Measurements from ENCODE around the gene MAP3K5. TPM values are rescaled to one million over a fixed set of nuclear protein-coding genes. Genes with fewer than 3 reads are reported as not detected.

Gene MAP3K5
- total and polyA plus RNA-seq, 9 of the 15 experiments (the other 6 are each of a cell fraction or from before 2014, with no cell fraction given): 2.2 to 13.0 (median 9.9) TPM

DNA sequence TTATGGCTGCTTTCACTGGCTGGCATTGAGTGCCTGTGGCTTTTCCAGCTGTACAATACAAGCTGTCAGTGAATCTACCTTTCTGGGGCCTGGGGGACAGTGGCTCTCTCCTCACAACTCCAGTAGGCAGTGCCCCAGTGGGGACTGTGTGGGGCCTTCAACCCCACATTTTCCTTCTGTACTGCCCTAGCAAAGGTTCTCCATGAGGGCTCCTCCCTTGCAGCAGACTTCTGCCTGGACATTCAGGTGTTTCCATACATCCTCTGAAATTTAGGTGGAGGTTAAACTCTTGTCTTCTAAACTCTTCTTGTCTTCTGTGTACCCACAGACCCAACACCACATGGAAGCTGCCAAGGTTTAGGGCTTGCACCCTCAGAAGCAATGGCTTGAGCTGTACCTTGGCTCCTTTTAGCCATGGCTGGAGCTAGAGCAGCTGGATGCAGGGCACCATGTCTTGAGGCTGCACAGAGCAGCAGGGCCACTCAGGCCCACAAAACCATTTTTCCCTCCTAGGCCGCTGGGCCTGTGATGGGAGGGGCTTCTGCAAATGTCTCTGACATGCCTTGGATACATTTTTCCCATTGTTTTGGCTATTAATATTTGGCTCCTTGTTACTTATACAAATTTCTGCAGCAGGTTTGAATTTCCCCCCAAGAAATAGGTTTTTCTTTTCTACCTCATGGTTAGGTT is 39.7 kb upstream of the MAP3K5 start:
- no peaks in the 10 kb centered on the region for H3K27me3 ChIP-seq (ENCODE audit: control insufficient read depth in 2 of 2, insufficient read depth in 2 of 2, low read length in 2 of 2)
- H3K36me3 ChIP-seq (ENCODE audit: control insufficient read depth, insufficient read depth, low read length): peaks cover 7% of the 10 kb centered on the region; the same call in 2 of the 3 replicates
- BruUV-seq (replicated peaks): no TSS peak
- WGBS (ENCODE audit: insufficient coverage, low coverage, missing lambda C conversion rate): 69% methylated on average over 1 of the region's 1 CpG
- intact Hi-C loops (cut with micrococcal nuclease): no loop called here
- peaks cover 11% of the 10 kb centered on the region; the same call in 1 of the 2 replicates for H3K9me3 ChIP-seq (replicated peaks; ENCODE audit: control insufficient read depth, insufficient read depth, low read depth, low read length)
- H2AFZ ChIP-seq (ENCODE audit: low read depth, low read length): no peak overlapping the region
- no peak for FAIRE-seq
- CTCF ChIA-PET (ENCODE audit: low intra/inter-chr PET ratio): no interaction called here
- no peaks in the 10 kb centered on the region for H3K4me1 ChIP-seq (replicated peaks in 1 of 2; ENCODE audit: control insufficient read depth in 2 of 2, insufficient read depth in 2 of 2, low read length in 2 of 2)
- no peak overlapping the region for H3K9ac ChIP-seq (ENCODE audit: insufficient read depth in 1 of 2, low read depth in 2 of 2, low read length in 2 of 2)
- H3K4me2 ChIP-seq (ENCODE audit: insufficient read depth, low read length): no peak overlapping the region
- DNase-seq (ENCODE audit: extremely low read depth in 1 of 4, low spot score in 3 of 4): peak in 1 of 4 experiments; percentile 22
- no peak for ATAC-seq
- no peaks in the 10 kb centered on the region for H4K20me1 ChIP-seq (replicated peaks; ENCODE audit: control insufficient read depth, insufficient read depth, low read length)
- in situ Hi-C loops (cut with MboI): loop anchor here (25.0 kb wide), 1 partner anchor 805 kb away; no protein-coding TSS in a partner anchor
- no peak overlapping the region for H3K27ac ChIP-seq (ENCODE audit: extremely low read depth, low read depth, low read length)
- no peaks in the 10 kb centered on the region for H3K9me1 ChIP-seq (ENCODE audit: control insufficient read depth, insufficient read depth, low read length)
- POLR2A ChIA-PET: interaction anchor here (0.6 kb wide), 1 partner anchor 667 kb away, joined by 3 read pairs; no protein-coding TSS in a partner anchor
- no peaks in the 10 kb centered on the region for H3K79me2 ChIP-seq (ENCODE audit: control insufficient read depth, insufficient read depth, low read length)
- no peak overlapping the region for H3K4me3 ChIP-seq
- TF ChIP-seq NFYB (IDR thresholded peaks at IDR 0.05; ENCODE audit: extremely low read depth, insufficient read length) (no peak), TRIM24 (IDR thresholded peaks at IDR 0.05) (0 out of 4 replicates have a peak, but pooled peaks of 1 of the 2 experiments have one; percentile 15), ZNF699 (CRISPR knock-in tag; IDR thresholded peaks at IDR 0.05; ENCODE audit: insufficient replicate concordance) (no peak), NEUROD1 (IDR thresholded peaks at IDR 0.05; ENCODE audit: borderline replicate concordance, low read depth, low read length, partially characterized antibody) (no peak), ZNF143 (CRISPR knock-in tag; IDR thresholded peaks at IDR 0.05) (no peak), MCM2 (IDR thresholded peaks at IDR 0.05; ENCODE audit: low read depth) (no peak), TRIM28 (IDR thresholded peaks at IDR 0.05) (peak; percentile 90), ASH1L (IDR thresholded peaks at IDR 0.05; ENCODE audit: borderline replicate concordance, low read depth, partially characterized antibody) (no peak), SOX6 (IDR thresholded peaks at IDR 0.05) (no peak), PML (IDR thresholded peaks at IDR 0.05; ENCODE audit: low read length) (no peak), ZNF224 (CRISPR knock-in tag; IDR thresholded peaks at IDR 0.05) (peak; percentile 21; the same call in 1 of the 2 replicates), BDP1 (IDR thresholded peaks at IDR 0.05; ENCODE audit: insufficient read depth, insufficient read length) (no peak), POLR2G (IDR thresholded peaks at IDR 0.05; ENCODE audit: low read depth, low read length) (no peak), POU5F1 (IDR thresholded peaks at IDR 0.05; ENCODE audit: borderline replicate concordance, low read depth, low read length, partially characterized antibody) (no peak), ELF4 (CRISPR knock-in tag; IDR thresholded peaks at IDR 0.05) (no peak)
- TF ChIP-seq, protein P1, sequence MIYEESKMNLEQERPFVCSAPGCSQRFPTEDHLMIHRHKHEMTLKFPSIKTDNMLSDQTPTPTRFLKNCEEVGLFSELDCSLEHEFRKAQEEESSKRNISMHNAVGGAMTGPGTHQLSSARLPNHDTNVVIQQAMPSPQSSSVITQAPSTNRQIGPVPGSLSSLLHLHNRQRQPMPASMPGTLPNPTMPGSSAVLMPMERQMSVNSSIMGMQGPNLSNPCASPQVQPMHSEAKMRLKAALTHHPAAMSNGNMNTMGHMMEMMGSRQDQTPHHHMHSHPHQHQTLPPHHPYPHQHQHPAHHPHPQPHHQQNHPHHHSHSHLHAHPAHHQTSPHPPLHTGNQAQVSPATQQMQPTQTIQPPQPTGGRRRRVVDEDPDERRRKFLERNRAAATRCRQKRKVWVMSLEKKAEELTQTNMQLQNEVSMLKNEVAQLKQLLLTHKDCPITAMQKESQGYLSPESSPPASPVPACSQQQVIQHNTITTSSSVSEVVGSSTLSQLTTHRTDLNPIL (CRISPR knock-in tag; IDR thresholded peaks at IDR 0.05): no peak
- TF ChIP-seq, protein P2, sequence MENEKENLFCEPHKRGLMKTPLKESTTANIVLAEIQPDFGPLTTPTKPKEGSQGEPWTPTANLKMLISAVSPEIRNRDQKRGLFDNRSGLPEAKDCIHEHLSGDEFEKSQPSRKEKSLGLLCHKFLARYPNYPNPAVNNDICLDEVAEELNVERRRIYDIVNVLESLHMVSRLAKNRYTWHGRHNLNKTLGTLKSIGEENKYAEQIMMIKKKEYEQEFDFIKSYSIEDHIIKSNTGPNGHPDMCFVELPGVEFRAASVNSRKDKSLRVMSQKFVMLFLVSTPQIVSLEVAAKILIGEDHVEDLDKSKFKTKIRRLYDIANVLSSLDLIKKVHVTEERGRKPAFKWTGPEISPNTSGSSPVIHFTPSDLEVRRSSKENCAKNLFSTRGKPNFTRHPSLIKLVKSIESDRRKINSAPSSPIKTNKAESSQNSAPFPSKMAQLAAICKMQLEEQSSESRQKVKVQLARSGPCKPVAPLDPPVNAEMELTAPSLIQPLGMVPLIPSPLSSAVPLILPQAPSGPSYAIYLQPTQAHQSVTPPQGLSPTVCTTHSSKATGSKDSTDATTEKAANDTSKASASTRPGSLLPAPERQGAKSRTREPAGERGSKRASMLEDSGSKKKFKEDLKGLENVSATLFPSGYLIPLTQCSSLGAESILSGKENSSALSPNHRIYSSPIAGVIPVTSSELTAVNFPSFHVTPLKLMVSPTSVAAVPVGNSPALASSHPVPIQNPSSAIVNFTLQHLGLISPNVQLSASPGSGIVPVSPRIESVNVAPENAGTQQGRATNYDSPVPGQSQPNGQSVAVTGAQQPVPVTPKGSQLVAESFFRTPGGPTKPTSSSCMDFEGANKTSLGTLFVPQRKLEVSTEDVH (IDR thresholded peaks at IDR 0.05; ENCODE audit: low read depth, partially characterized antibody): no peak
